ENCODE data around the gene ZNF407.
A peak's percentile ranks its signal among the peaks of the same experiment; 100 is the strongest.

The ZNF407 gene

DNA sequence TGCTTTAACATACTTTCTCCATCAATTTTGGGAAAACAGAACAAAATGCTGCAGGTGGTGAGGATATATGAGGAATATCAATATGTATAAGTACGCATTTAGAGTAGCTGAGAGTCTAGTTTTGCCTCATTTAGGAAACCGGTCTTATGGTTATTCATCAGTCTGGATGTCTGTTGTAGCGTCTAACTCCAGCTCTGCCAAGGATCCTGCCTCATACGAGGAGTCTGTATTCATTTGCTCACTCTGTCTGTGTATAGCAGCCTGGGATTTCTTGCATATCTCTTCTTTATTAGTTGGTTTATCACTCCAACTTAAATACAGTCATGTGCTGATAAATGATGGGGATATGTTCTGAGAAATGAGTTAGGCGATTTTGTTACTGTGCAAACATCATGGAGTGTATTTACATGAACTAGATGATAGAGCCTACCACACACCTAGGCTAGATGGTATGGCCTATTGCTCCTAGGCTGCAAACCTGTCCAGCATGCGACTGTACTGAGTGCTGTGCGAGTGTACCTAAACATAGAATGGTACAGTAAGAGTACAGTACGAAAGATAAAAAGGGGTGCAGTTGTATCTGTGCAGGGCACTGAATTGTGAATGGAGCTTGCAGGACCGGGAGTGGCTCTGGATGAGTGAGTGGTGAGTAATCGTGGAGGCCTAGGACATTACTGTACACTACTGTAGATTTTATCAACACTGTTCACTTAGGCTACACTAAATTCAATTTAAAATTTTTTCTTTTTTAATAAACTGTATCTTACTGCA is 148.1 kb downstream of the ZNF407 start:
- DNase-seq = no peak
- intact Hi-C loops (cut with DNase I) = no loop called here

GRCh38 chr18:74748809-74749208 is 151.1 kb downstream of the ZNF407 start:
- intact Hi-C loops (cut with DNase I) = no loop called here
- DNase-seq = no peak

DNA sequence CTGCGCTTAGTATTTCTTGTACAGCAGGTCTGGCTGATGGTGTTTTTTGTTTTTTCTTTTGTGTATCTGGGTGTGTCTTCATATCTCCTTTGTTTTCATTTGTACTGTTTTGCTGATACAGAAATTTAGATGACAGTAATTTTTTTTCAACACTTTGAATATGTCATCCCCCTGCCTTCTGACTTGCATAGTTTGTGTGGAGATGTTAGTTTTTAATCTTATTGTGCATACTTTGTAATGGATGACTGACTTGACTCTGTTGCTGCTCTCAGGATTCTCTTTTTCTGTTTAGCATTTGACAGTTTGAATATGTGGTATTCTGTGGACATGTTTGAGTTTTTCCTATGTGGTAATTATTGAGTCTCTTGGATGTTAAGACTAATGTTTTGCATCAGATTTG is 161.3 kb downstream of the ZNF407 start:
- DNase-seq = no peak
- intact Hi-C loops (cut with DNase I) = no loop called here

DNA sequence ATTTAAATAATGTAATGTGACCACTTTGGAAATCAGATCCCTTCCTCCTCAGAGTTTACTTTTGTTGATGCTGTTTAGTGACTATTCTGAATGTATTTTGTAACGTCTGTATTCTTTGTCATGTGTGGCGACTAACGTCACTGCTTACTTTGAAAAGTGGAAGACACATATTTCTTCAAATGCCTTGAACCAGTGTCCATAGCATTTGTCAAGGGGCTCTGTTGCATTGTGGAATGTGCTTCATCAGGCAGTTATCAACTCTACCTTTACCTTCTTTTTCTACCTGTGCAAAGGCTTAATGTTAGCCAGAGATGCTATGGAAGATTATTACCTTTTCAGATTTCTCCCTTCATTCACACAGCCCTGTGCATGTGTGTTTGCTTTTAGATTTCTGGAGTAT is 162.4 kb downstream of the ZNF407 start:
- intact Hi-C loops (cut with DNase I) = no loop called here
- no peak for DNase-seq

DNA sequence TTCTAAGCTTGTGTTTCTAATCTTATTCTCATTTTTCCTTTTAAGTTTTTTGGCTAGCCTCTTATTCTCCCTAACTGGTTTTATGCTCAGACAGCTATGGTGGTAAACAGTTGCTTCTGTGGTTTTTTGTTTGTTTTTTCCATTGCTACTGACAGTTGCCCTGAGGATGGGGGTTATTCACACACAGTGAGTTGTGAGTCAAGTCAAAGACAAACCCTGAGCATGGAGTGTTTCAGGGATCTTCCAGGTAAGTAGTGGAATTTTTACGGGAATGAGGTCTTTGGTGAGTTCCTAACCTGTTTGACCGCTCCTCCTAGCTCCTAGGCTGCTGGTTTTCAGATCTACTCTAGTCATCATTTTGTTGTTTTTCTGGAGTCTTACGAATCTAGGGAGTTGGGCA is 162.8 kb downstream of the ZNF407 start:
- intact Hi-C loops (cut with DNase I) = no loop called here
- no peak for DNase-seq

DNA sequence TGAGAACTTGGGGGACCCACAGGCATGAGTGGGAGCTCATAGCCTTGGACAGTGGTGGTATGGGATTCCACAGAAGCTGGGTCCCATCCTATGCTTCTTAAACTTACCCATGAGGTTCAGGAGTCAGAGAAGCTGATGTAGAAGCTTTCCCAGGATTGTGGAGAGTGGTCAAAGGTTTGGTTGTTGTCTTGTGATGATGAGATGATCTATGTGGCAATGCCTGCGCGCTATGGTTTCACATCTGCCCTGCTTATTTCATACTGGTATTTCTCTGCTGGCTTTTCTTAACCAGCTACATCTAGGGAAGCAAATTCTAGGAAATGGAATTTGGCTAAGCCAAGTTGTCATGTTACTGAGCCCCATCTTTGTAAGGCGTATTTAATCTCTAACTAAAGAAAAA is 168.6 kb downstream of the ZNF407 start:
- intact Hi-C loops (cut with DNase I) = no loop called here

DNA sequence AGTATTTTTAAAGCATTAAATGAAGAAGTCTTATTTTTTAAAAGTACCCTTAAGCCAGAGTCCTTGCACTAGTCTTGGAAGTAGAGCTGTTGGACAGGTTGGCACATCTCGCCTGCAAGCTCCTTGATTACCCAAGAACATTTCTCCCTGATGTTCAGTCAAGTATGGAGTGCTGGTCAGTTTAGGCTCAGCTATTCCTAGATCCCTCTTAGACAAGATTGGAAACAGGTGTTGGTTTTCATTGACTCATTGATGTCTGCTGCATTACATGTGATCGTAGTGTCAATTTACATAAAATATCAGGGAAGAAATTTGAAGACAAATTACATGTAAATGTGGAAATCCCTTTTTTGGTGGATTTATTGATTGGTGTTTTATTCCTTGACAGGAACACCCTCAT is 170.4 kb downstream of the ZNF407 start:
- intact Hi-C loops (cut with DNase I) = no loop called here
- no peak for DNase-seq

More for the DNA sequence above, 168.6 kb downstream of the ZNF407 start:
- DNase-seq = no peak

- no peak for DNase-seq
- intact Hi-C loops (cut with DNase I) = no loop called here
These were observed 175.5 kb downstream of the ZNF407 start for GRCh38 chr18:74773171-74773624.

DNA sequence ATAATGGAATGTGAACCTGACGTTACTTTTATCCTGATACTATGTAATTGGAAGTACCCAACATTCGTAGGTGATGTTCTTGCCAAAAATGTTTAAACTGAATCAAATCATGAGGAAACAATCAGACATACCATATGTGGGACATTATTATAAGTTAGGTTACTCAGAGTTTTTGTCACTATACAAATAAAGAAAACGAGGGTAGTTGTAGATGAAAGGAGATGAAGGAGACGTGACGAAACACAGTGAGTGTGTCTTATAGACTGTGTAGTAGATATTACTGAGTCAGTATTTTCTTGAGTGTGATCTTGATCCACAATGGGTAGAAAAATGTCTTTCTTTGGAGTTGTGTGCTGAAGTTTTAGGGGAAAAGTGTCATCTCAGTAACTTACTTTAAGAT is 176.8 kb downstream of the ZNF407 start:
- intact Hi-C loops (cut with DNase I) = no loop called here
- DNase-seq = no peak

GRCh38 chr18:74775239-74775638 is 177.6 kb downstream of the ZNF407 start:
- no peak for DNase-seq
- intact Hi-C loops (cut with DNase I) = no loop called here

- intact Hi-C loops (cut with DNase I) = no loop called here
- DNase-seq = no peak
These were observed 180.6 kb downstream of the ZNF407 start for GRCh38 chr18:74778191-74778847.

DNA sequence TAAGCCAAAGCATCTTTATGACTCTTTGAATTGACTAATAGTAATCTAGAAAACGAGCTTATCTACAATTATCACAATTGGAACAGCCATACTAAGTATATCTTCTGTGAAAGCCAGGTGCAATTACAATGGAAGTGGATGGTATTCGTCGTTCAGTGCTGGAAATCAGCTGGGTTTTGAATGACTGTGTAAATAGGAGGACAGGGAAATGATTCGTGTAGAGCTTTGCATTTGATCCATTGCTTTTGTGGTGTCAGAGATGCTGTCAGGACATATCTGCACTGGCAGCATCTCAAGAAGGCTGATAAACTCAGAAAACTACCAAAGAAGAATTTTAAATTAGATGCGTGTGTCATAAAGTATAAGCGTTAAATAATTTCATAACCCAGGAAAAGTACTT is 187.1 kb downstream of the ZNF407 start:
- DNase-seq = no peak
- intact Hi-C loops (cut with DNase I) = no loop called here

GRCh38 chr18:74785632-74786031 is 188.0 kb downstream of the ZNF407 start:
- intact Hi-C loops (cut with DNase I) = no loop called here
- DNase-seq = no peak

DNA sequence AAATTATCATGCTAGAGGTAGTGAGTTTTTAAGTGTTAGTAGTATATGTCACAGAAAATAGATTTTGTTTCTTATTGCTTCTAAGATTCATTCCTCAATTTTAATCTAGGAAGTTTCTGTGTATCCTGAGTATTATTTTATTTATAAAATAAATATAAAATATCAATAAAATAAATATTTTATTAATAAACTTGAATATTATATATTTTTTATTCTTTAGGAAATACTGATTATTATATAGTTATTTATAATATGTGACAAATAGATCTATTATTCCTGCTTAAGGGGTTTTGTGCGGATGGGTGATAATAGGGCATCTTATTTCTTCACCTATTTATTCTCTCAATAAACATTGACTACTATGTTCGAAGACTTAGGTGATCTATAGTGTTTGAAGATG is 191.0 kb downstream of the ZNF407 start:
- intact Hi-C loops (cut with DNase I) = no loop called here

GRCh38 chr18:74789078-74789477 is 191.4 kb downstream of the ZNF407 start:
- no peak for DNase-seq
- intact Hi-C loops (cut with DNase I) = no loop called here

More for the DNA sequence above, 191.0 kb downstream of the ZNF407 start:
- no peak for DNase-seq

DNA sequence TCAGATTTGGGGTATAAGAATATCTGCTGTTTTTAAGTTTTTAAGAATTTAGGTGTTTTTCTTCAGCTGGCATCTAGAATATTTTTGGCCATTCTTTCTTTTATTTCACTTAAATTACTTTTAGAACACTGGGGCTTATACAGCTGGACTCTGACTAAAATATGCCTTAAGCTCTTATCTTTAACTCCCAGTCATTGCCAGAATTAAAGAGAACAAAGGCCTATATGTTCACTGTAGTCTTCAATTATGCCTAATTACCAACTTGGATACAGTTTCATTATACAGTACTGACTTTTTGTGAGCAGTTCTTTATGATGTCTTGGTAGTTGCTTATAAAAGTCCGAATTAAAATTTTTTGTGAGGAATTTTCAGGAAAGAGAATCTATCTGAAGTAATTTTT is 192.8 kb downstream of the ZNF407 start:
- no peak for DNase-seq
- intact Hi-C loops (cut with DNase I) = no loop called here

GRCh38 chr18:74791501-74792194 is 194.0 kb downstream of the ZNF407 start:
- DNase-seq = no peak
- intact Hi-C loops (cut with DNase I) = no loop called here

DNA sequence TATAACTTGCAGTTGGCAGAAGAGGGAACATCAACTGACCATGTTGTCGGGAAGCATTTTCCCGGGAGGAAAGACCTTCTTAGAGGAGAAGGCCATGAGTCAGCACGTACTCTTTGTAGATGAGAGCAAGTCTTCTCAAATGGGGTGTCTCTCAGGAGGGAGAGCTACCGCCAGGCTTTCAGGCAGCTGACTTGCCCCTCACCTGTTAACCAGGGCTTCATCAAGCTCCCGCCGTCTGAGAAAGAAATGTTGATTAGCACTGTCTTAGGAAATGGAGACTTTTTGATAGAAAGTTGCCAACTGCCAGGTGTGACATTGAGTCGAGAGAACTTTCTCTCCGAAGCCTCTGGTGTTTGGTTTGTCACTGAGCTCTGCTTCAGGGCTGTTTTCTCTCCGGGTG is 196.1 kb downstream of the ZNF407 start:
- DNase-seq = no peak
- intact Hi-C loops (cut with DNase I) = no loop called here

GRCh38 chr18:74795751-74796150 is 198.1 kb downstream of the ZNF407 start:
- peak in 10 of 42 donors; percentile 8 to 49 (median 32) for DNase-seq
- intact Hi-C loops (cut with DNase I) = no loop called here

DNA sequence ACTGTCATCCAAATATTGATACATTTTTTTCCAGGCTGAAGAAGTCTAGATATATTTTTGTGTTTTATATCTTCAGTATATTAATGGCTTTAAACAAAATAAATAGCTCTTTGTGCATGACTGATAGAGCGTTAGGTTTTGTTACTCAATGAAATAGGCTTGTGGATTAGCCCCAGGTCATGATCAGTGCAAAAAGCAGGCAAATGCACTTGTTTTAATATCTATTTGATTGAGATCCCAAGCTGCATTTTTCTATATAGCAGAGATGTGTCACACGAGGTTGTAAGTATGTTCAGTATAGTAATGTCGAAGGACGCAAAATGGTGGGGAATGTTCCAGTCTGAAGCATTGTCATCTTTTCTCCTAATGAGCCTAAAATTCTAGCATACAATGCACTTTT is 198.5 kb downstream of the ZNF407 start:
- intact Hi-C loops (cut with DNase I) = no loop called here
- no peak for DNase-seq

Data from head of caudate nucleus (tissue), 42 donors.